HepG2 (cell line): ENCODE measurements around the gene RBBP8NL. TPM values are rescaled to one million over a fixed set of nuclear protein-coding genes. Genes with fewer than 3 reads are reported as not detected.
A peak's percentile ranks its signal among the peaks of the same experiment; 100 is the strongest.

Source experiments
- ATF7-NPFF ChIP-seq: sonication (generic); formaldehyde crosslinking; IDR thresholded peaks from 2 replicates; pipeline ENCODE4 v1.8.1; 2023; ENCODE audit warnings: mild to moderate bottlenecking, low read depth, missing genetic modification reagents, moderate library complexity
- CENPX ChIP-seq: sonication (generic); formaldehyde crosslinking; IDR thresholded peaks from 2 replicates; pipeline ENCODE4 v1.9.0; 2021; ENCODE audit warnings: mild to moderate bottlenecking, missing genetic modification reagents, moderate library complexity
- FIP1L1 ChIP-seq: fragments of 200-400 bp; formaldehyde crosslinking; IDR thresholded peaks from 2 replicates; pipeline ENCODE4 v1.6.1; 2018; ENCODE audit warnings: low read depth, mild to moderate bottlenecking, low read length, moderate library complexity, borderline replicate concordance; ENCODE audit not compliant: insufficient read depth
- HNRNPL ChIP-seq: fragments of 200-400 bp; formaldehyde crosslinking; IDR thresholded peaks from 2 replicates; pipeline ENCODE4 v1.6.1; 2017; ENCODE audit warnings: mild to moderate bottlenecking, low read depth, low read length
- MXD1 ChIP-seq: sonication (generic); formaldehyde crosslinking; IDR thresholded peaks from 2 replicates; pipeline ENCODE4 v1.4.0; 2020; ENCODE audit warnings: mild to moderate bottlenecking, missing genetic modification reagents
- SAFB2 ChIP-seq: sonication (generic); formaldehyde crosslinking; IDR thresholded peaks from 2 replicates; pipeline ENCODE4 v1.5.1; 2020; ENCODE audit warnings: missing genetic modification reagents, low read depth, mild to moderate bottlenecking, borderline replicate concordance
- STAT6 ChIP-seq: sonication (generic); formaldehyde crosslinking; IDR thresholded peaks from 2 replicates; pipeline ENCODE4 v1.4.0; 2020; ENCODE audit warnings: missing genetic modification reagents, mild to moderate bottlenecking, borderline replicate concordance
- USF2 ChIP-seq, 2 experiments: sonication (generic) in 1 of 2; formaldehyde crosslinking in 1 of 2; IDR thresholded peaks; 2 replicates each; pipeline versions ENCODE4 v1.5.1 to v1.6.1; 2011 to 2020; ENCODE audit warnings: borderline replicate concordance in 1 of 2, low read depth in 1 of 2, low read length in 1 of 2, mild to moderate bottlenecking in 1 of 2, missing genetic modification reagents in 1 of 2, moderate library complexity in 1 of 2
- ZBTB34 ChIP-seq: sonication (generic); formaldehyde crosslinking; IDR thresholded peaks from 2 replicates; pipeline ENCODE4 v1.8.0; 2022; ENCODE audit warnings: mild to moderate bottlenecking, missing genetic modification reagents
- ZFP36 ChIP-seq: fragments of 150-350 bp; IDR thresholded peaks from 2 replicates; pipeline ENCODE4 v1.6.1; 2018; ENCODE audit warnings: borderline replicate concordance, low read length, low read depth; ENCODE audit not compliant: partially characterized antibody
- ZNF12 ChIP-seq: sonication (generic); formaldehyde crosslinking; IDR thresholded peaks from 2 replicates; pipeline ENCODE4 v1.5.0; 2020; ENCODE audit warnings: missing genetic modification reagents
- ZNF530 ChIP-seq: sonication (generic); formaldehyde crosslinking; IDR thresholded peaks from 2 replicates; pipeline ENCODE4 v1.5.0; 2020; ENCODE audit warnings: low read depth, mild to moderate bottlenecking, missing genetic modification reagents
- ZNF549 ChIP-seq: sonication (generic); formaldehyde crosslinking; IDR thresholded peaks from 2 replicates; pipeline ENCODE4 v1.5.0; 2020; ENCODE audit warnings: missing genetic modification reagents
- ZNF580 ChIP-seq: IDR thresholded peaks from 2 replicates; pipeline ENCODE4 v1.6.1; 2016; ENCODE audit warnings: low read depth, borderline replicate concordance
- ZNF761 ChIP-seq: sonication (generic); formaldehyde crosslinking; conservative IDR thresholded peaks from 2 replicates; pipeline ENCODE4 v1.4.0; 2020; ENCODE audit warnings: mild to moderate bottlenecking, missing genetic modification reagents
- ZNF773 ChIP-seq: sonication (generic); formaldehyde crosslinking; IDR thresholded peaks from 2 replicates; pipeline ENCODE4 v1.4.0; 2020; ENCODE audit warnings: missing genetic modification reagents, borderline replicate concordance
- ZNF782 ChIP-seq: sonication (generic); formaldehyde crosslinking; IDR thresholded peaks from 2 replicates; pipeline ENCODE4 v1.4.0; 2020; ENCODE audit warnings: missing genetic modification reagents, mild to moderate bottlenecking, borderline replicate concordance
- ZNF879 ChIP-seq: sonication (generic); formaldehyde crosslinking; IDR thresholded peaks from 2 replicates; pipeline ENCODE4 v1.8.1; 2023; ENCODE audit warnings: missing genetic modification reagents
- polyA plus RNA-seq, 8 experiments: library from polyadenylated mRNA; depleted of rRNA in 3 of 8; stranded (reverse) in 7 of 8; unstranded in 1 of 8; fragments of >200 nt; fragmentation: Illumina TruSeq in 4 of 8; extraction: Trizol in 4 of 8; gene quantifications; 2 replicates each; pipeline versions ENCODE4 v1.2.1 to v1.2.3, GENCODE V29; 2011 to 2016; ENCODE audit warnings: low read depth in 4 of 8, missing spikeins in 1 of 8, mixed read lengths in 1 of 8; ENCODE audit not compliant: insufficient read depth in 1 of 8
- total RNA-seq, 5 experiments: library from RNA; depleted of rRNA; stranded (reverse); fragments of >200 nt; fragmentation: Illumina TruSeq; extraction: Trizol; gene quantifications; 2 replicates each; pipeline ENCODE4 v1.2.3, GENCODE V29; 2016; ENCODE audit warnings: low read depth in 1 of 5

RBBP8NL gene
- total and polyA plus RNA-seq, 2 of the 13 experiments (the other 11 are each of a cell fraction or from before 2014, with no cell fraction given), result 0.69 to 0.86 TPM

GRCh38 chr20:62368392-62368975 lies 58.9 kb downstream of the RBBP8NL start (continued):
- no peak for TF ChIP-seq MXD1 (CRISPR knock-in tag)
- TF ChIP-seq ATF7-NPFF (CRISPR knock-in tag), result no peak
- no peak for TF ChIP-seq SAFB2 (CRISPR knock-in tag)
- TF ChIP-seq ZFP36, result no peak
- no peak; the same call in 1 of the 2 replicates for TF ChIP-seq ZNF580 (CRISPR knock-in tag)
- TF ChIP-seq ZNF782 (CRISPR knock-in tag), result no peak
- TF ChIP-seq ZNF773 (CRISPR knock-in tag), result no peak
- no peak for TF ChIP-seq CENPX (CRISPR knock-in tag)
- TF ChIP-seq FIP1L1, result no peak
- 0 out of 2 replicates have a peak, but pooled peaks have one; percentile 64 for TF ChIP-seq STAT6 (CRISPR knock-in tag)
- no peak for TF ChIP-seq ZNF530
- no peak for TF ChIP-seq ZNF12
- TF ChIP-seq ZNF549 (CRISPR knock-in tag), result no peak
- peak; percentile 45; the same call in 1 of the 2 replicates for TF ChIP-seq ZBTB34 (CRISPR knock-in tag)
- TF ChIP-seq HNRNPL, result no peak
- TF ChIP-seq ZNF879, result no peak
- TF ChIP-seq USF2 (IDR thresholded peaks at IDR 0.05; ENCODE audit: low read depth, low read length), result no peak
- no peak for TF ChIP-seq USF2 (CRISPR knock-in tag; IDR thresholded peaks at IDR 0.05; ENCODE audit: borderline replicate concordance)
- no peak; the same call in 1 of the 2 replicates for TF ChIP-seq ZNF761 (CRISPR knock-in tag)
- TF ChIP-seq, all 625 proteins: peak for 187
